Measurements from ENCODE around the gene FAM210A.

Gene FAM210A

DNA sequence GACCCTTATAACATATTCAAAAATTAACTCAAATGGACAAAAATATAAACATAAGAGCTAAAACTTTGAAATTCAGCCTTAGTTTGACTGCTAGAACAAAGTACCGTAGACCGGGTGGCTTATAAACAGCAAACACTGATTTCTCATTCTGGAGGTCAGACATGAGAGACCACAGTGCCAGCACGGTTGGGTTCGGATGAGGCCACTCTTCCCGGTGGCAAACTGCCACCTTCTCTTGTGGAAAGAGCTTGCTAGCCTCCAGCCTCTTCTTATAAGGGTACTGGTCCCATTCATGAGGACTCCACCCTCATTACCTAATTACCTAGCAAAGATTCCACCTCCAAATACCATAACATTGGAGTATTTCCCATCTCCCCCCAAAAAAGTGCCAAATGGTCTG lies 91.3 kb downstream of the FAM210A start:
- Histone ChIP-seq H3K9me3 (ENCODE audit: control insufficient read depth in 1 of 2, low read length in 2 of 2) (peaks cover 7 to 8% of the 10 kb centered on the region in 2 donors), H3K9ac (ENCODE audit: low read depth in 1 of 2, low read length in 2 of 2) (no peak overlapping the region), H3K27me3 (ENCODE audit: control insufficient read depth in 1 of 2, insufficient read depth in 2 of 2, low read length in 2 of 2) (no peaks in the 10 kb centered on the region), H3K4me3 (ENCODE audit: low read depth in 1 of 2, low read length in 2 of 2) (no peak overlapping the region), H3K36me3 (ENCODE audit: control insufficient read depth in 1 of 2, insufficient read depth in 2 of 2, low read length in 2 of 2) (peaks cover 0 to 5% of the 10 kb centered on the region in 2 donors), H3K4me1 (ENCODE audit: control insufficient read depth in 1 of 2, insufficient read depth in 2 of 2, low read length in 2 of 2) (no peaks in the 10 kb centered on the region), H3K27ac (ENCODE audit: low read depth, low read length) (no peak overlapping the region)

- no peak overlapping the region for H3K4me3 ChIP-seq (ENCODE audit: low read depth in 1 of 2, low read length in 2 of 2)
- H3K27me3 ChIP-seq (ENCODE audit: control insufficient read depth in 1 of 2, insufficient read depth in 2 of 2, low read length in 2 of 2): no peaks in the 10 kb centered on the region
- peaks cover 7 to 8% of the 10 kb centered on the region in 2 donors for H3K9me3 ChIP-seq (ENCODE audit: control insufficient read depth in 1 of 2, low read length in 2 of 2)
- H3K36me3 ChIP-seq (ENCODE audit: control insufficient read depth in 1 of 2, insufficient read depth in 2 of 2, low read length in 2 of 2): peaks cover 0 to 5% of the 10 kb centered on the region in 2 donors
- H3K9ac ChIP-seq (ENCODE audit: low read depth in 1 of 2, low read length in 2 of 2): no peak overlapping the region
- no peak overlapping the region for H3K27ac ChIP-seq (ENCODE audit: low read depth, low read length)
- no peaks in the 10 kb centered on the region for H3K4me1 ChIP-seq (ENCODE audit: control insufficient read depth in 1 of 2, insufficient read depth in 2 of 2, low read length in 2 of 2)
These were observed 92.7 kb downstream of the FAM210A start for GRCh38 chr18:13633700-13634099.

DNA sequence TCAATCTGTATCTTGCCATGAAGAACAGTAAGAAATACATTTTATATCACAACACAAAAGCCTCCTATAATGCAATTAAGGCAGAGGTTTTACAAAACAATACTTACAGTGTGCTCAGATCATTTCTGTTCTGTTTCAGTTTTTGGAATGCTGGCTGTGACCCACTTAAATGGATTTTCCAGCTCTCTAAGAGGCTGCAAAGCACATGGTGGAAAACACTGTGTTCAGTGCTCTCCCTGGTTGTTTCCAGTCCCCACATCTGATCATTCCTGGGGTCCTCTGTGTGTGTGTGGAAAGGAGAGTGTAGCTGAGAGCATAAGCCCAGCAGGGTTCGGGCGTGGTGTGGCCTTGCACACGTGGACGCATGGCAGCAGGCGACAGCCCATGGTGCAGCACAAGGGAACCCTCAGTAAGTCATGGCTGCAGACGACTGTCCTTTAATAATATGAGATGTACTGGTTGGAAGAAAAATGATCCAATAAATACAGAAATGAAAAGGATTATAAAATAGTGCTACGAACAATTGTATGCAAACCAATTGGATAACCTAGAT lies 95.6 kb downstream of the FAM210A start:
- Histone ChIP-seq H3K9me3 (ENCODE audit: control insufficient read depth in 1 of 2, low read length in 2 of 2) (peaks cover 7 to 8% of the 10 kb centered on the region in 2 donors), H3K9ac (ENCODE audit: low read depth in 1 of 2, low read length in 2 of 2) (no peak overlapping the region), H3K36me3 (ENCODE audit: control insufficient read depth in 1 of 2, insufficient read depth in 2 of 2, low read length in 2 of 2) (peaks cover 0 to 5% of the 10 kb centered on the region in 2 donors), H3K27me3 (ENCODE audit: control insufficient read depth in 1 of 2, insufficient read depth in 2 of 2, low read length in 2 of 2) (no peaks in the 10 kb centered on the region), H3K4me3 (ENCODE audit: low read depth in 1 of 2, low read length in 2 of 2) (no peak overlapping the region), H3K4me1 (ENCODE audit: control insufficient read depth in 1 of 2, insufficient read depth in 2 of 2, low read length in 2 of 2) (no peaks in the 10 kb centered on the region), H3K27ac (ENCODE audit: low read depth, low read length) (no peak overlapping the region)

DNA sequence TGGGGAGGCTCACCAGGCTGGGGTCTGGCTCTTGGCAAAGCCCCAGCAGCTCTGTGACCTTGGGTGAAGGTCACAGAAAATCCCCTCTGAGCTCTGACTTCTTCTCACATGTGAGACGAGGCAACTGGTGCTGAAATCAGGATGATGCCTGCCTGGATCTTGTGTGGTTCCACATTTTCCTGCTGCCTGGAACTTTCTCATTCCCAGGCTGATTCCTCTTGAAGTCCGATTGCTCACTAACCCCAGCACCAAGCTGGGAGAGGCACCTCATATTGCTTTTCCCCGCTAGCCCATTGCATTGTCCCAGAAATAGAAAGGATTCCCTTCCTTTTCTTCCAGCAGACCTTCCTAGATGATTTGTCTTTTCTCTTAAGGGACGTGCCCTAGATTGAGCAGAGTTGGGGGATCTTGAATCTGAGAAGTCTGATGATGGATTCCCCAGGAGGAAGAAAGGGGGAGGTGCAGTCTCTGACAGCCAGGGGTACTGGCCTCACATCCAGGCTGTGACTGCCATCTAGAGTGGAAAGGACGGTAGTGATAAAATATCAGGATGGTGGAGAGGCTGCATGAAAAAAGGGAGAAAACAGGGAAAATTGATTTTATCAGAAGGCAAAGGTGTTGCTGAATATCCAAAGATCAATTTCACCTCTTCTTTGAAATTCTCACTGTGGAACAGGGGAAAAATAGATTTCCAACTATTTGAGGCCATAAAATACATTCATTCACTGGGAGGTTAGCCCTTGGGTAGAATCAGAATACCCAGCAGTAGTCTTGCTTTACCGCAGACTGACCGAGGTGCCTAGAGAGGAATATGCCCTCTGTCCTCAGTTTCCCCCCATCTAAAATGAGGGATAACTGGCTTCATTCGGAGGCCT lies 96.3 kb downstream of the FAM210A start:
- no peak overlapping the region for H3K9ac ChIP-seq (ENCODE audit: low read depth in 1 of 2, low read length in 2 of 2)
- H3K4me1 ChIP-seq (ENCODE audit: control insufficient read depth in 1 of 2, insufficient read depth in 2 of 2, low read length in 2 of 2): no peaks in the 10 kb centered on the region
- no peak overlapping the region for H3K4me3 ChIP-seq (ENCODE audit: low read depth in 1 of 2, low read length in 2 of 2)
- no peak overlapping the region for H3K27ac ChIP-seq (ENCODE audit: low read depth, low read length)
- H3K36me3 ChIP-seq (ENCODE audit: control insufficient read depth in 1 of 2, insufficient read depth in 2 of 2, low read length in 2 of 2): peaks cover 0 to 5% of the 10 kb centered on the region in 2 donors
- peaks cover 7 to 8% of the 10 kb centered on the region in 2 donors for H3K9me3 ChIP-seq (ENCODE audit: control insufficient read depth in 1 of 2, low read length in 2 of 2)
- no peaks in the 10 kb centered on the region for H3K27me3 ChIP-seq (ENCODE audit: control insufficient read depth in 1 of 2, insufficient read depth in 2 of 2, low read length in 2 of 2)

DNA sequence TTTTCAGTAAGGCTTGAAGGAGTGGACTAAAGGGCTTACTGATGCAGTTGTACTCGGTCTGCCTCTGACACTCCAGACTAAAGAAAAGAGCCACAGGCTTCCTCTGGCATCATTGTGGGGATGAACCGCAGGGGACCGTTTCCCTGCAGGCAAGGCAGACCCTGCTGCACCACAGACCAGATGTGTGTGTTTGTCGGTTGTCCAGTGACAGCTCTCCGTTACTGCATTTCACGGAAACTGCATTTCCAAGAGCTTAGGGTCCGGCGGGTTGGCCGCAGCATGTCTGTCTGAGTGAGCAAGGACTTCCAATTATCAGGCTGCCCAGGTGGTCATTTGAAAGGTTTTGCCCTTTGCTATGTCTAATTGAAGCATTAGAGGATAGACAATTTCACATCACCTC lies 98.1 kb downstream of the FAM210A start:
- no peaks in the 10 kb centered on the region for H3K4me1 ChIP-seq (ENCODE audit: control insufficient read depth in 1 of 2, insufficient read depth in 2 of 2, low read length in 2 of 2)
- H3K9ac ChIP-seq (ENCODE audit: low read depth in 1 of 2, low read length in 2 of 2): no peak overlapping the region
- H3K27me3 ChIP-seq (ENCODE audit: control insufficient read depth in 1 of 2, insufficient read depth in 2 of 2, low read length in 2 of 2): no peaks in the 10 kb centered on the region
- H3K27ac ChIP-seq (ENCODE audit: low read depth, low read length): no peak overlapping the region
- H3K4me3 ChIP-seq (ENCODE audit: low read depth in 1 of 2, low read length in 2 of 2): no peak overlapping the region
- peaks cover 2 to 7% of the 10 kb centered on the region in 2 donors for H3K36me3 ChIP-seq (ENCODE audit: control insufficient read depth in 1 of 2, insufficient read depth in 2 of 2, low read length in 2 of 2)
- H3K9me3 ChIP-seq (ENCODE audit: control insufficient read depth in 1 of 2, low read length in 2 of 2): peaks cover 7 to 8% of the 10 kb centered on the region in 2 donors

- peaks cover 6 to 7% of the 10 kb centered on the region in 2 donors for H3K9me3 ChIP-seq (ENCODE audit: control insufficient read depth in 1 of 2, low read length in 2 of 2)
- H3K4me3 ChIP-seq (ENCODE audit: low read depth in 1 of 2, low read length in 2 of 2): no peak overlapping the region
- peaks cover 2 to 13% of the 10 kb centered on the region in 2 donors for H3K36me3 ChIP-seq (ENCODE audit: control insufficient read depth in 1 of 2, insufficient read depth in 2 of 2, low read length in 2 of 2)
- H3K27me3 ChIP-seq (ENCODE audit: control insufficient read depth in 1 of 2, insufficient read depth in 2 of 2, low read length in 2 of 2): no peaks in the 10 kb centered on the region
- H3K4me1 ChIP-seq (ENCODE audit: control insufficient read depth in 1 of 2, insufficient read depth in 2 of 2, low read length in 2 of 2): no peaks in the 10 kb centered on the region
- no peak overlapping the region for H3K9ac ChIP-seq (ENCODE audit: low read depth in 1 of 2, low read length in 2 of 2)
- H3K27ac ChIP-seq (ENCODE audit: low read depth, low read length): no peak overlapping the region
These were observed 98.7 kb downstream of the FAM210A start for GRCh38 chr18:13627639-13628038.

DNA sequence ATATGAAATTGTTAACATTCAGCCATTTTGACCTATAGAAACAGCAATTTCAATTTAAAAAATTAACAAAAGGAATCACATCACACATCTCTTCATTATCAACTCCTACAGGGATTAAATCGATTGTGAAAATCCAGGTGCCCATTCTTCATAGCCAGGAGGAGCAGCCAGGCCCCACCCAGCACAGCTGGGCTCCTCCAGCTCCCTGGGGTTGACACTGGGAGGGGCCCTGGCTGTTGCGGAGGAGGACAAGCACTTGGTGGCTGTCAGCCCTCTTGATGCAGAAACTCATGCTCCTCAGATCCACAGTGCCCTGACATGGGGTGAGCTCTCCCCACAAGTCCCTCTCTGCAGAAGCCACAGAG lies 99.8 kb downstream of the FAM210A start:
- Histone ChIP-seq H3K9ac (ENCODE audit: low read depth in 1 of 2, low read length in 2 of 2) (no peak overlapping the region), H3K4me3 (ENCODE audit: low read depth in 1 of 2, low read length in 2 of 2) (no peak overlapping the region), H3K36me3 (ENCODE audit: control insufficient read depth in 1 of 2, insufficient read depth in 2 of 2, low read length in 2 of 2) (peaks cover 2 to 13% of the 10 kb centered on the region in 2 donors), H3K27ac (ENCODE audit: low read depth, low read length) (no peak overlapping the region), H3K9me3 (ENCODE audit: control insufficient read depth in 1 of 2, low read length in 2 of 2) (no peaks in the 10 kb centered on the region), H3K4me1 (ENCODE audit: control insufficient read depth in 1 of 2, insufficient read depth in 2 of 2, low read length in 2 of 2) (no peaks in the 10 kb centered on the region), H3K27me3 (ENCODE audit: control insufficient read depth in 1 of 2, insufficient read depth in 2 of 2, low read length in 2 of 2) (no peaks in the 10 kb centered on the region)

DNA sequence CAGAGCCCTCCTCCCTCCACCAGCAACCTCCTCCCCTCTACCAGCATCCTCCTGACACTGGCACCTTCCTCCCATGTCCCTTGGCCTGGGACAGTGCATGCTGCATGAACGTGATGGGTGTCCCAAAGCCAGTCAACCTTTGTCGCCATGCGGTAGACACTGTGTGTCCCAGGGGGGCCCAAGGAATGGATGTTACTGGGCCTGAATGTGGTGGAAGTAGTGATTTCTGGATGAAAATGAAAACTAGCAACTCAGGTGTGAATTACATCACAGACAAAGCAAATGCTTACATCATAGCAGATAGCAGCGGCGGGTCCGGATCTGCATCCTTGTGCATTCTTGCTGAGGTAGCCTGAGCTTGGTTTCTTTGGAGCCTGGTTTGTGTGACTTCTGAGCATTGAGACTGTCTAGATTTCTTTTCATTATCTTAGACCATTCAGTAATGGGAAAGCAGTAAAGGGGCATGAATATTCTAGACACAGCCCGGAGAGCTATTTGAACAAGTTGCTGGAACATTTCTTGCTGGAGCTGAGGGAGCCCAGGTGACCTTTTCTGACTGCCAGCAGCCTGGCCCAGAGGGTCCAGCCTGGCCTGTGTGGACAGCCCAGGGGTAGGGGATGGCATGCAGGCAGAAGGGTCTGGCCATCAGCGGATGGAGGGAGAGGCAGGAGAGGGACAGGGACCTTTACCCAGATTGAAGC lies 100.4 kb downstream of the FAM210A start:
- H3K27ac ChIP-seq (ENCODE audit: low read depth, low read length): no peak overlapping the region
- H3K27me3 ChIP-seq (ENCODE audit: control insufficient read depth in 1 of 2, insufficient read depth in 2 of 2, low read length in 2 of 2): no peaks in the 10 kb centered on the region
- no peak overlapping the region for H3K9ac ChIP-seq (ENCODE audit: low read depth in 1 of 2, low read length in 2 of 2)
- no peak overlapping the region for H3K4me3 ChIP-seq (ENCODE audit: low read depth in 1 of 2, low read length in 2 of 2)
- H3K36me3 ChIP-seq (ENCODE audit: control insufficient read depth in 1 of 2, insufficient read depth in 2 of 2, low read length in 2 of 2): peaks cover 2 to 13% of the 10 kb centered on the region in 2 donors
- H3K4me1 ChIP-seq (ENCODE audit: control insufficient read depth in 1 of 2, insufficient read depth in 2 of 2, low read length in 2 of 2): no peaks in the 10 kb centered on the region
- H3K9me3 ChIP-seq (ENCODE audit: control insufficient read depth in 1 of 2, low read length in 2 of 2): no peaks in the 10 kb centered on the region

GRCh38 chr18:13625355-13625754 lies 101.0 kb downstream of the FAM210A start:
- no peak overlapping the region for H3K9ac ChIP-seq (ENCODE audit: low read depth in 1 of 2, low read length in 2 of 2)
- H3K4me3 ChIP-seq (ENCODE audit: low read depth in 1 of 2, low read length in 2 of 2): no peak overlapping the region
- H3K4me1 ChIP-seq (ENCODE audit: control insufficient read depth in 1 of 2, insufficient read depth in 2 of 2, low read length in 2 of 2): no peaks in the 10 kb centered on the region
- no peaks in the 10 kb centered on the region for H3K27me3 ChIP-seq (ENCODE audit: control insufficient read depth in 1 of 2, insufficient read depth in 2 of 2, low read length in 2 of 2)
- no peaks in the 10 kb centered on the region for H3K9me3 ChIP-seq (ENCODE audit: control insufficient read depth in 1 of 2, low read length in 2 of 2)
- H3K27ac ChIP-seq (ENCODE audit: low read depth, low read length): no peak overlapping the region
- peaks cover 2 to 13% of the 10 kb centered on the region in 2 donors for H3K36me3 ChIP-seq (ENCODE audit: control insufficient read depth in 1 of 2, insufficient read depth in 2 of 2, low read length in 2 of 2)

Data from duodenal mucosa (tissue), 2 donors.